GM19099 (cell line): ENCODE data around the gene CTDSPL.

Experiments
- POLR2A ChIP-seq: IDR thresholded peaks from 3 replicates; pipeline ENCODE4 v1.6.1; 2011; ENCODE audit warnings: low read depth; ENCODE audit not compliant: insufficient read length; ENCODE audit errors: extremely low read depth

The CTDSPL gene

GRCh38 chr3:37968199-37968598, 106.5 kb downstream of the CTDSPL start:
- no peak for TF ChIP-seq POLR2A

DNA sequence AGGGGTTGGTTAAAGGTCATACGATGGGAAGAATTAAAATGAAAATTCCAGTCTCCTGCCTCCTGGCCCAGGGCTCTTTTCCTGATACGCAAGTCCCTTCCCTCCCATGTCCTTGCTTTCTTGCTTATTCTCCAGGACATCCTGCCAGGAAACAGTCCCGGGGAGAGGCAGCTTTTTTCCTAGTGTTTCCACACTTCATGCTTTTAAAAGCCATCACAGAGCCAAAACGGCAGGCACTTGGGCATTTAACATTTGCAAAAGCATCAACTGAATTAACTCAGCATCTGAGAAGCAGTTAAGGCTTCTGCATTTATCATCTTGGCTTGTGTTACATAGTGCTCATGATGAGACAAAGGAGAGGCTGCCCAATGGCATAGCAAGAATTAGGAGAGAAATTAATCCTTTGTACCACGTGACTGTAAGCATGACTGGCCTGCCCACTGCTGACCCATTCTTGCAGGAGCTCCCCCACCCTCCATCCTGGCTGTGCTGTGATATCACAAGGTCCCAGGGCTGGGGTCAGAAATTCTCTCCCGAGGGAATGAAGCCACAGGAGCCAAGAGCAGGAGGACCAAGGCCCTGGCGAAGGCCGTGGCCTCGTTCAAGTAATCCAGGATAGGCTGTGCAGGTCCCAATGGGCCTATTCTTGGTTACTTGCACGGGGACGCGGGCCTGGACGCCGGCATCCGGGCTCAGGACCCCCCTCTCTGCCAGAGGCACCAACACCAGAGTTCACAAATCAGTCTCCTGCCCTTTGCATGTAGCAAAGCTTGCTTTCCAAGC, 107.3 kb downstream of the CTDSPL start:
- no peak for TF ChIP-seq POLR2A

DNA sequence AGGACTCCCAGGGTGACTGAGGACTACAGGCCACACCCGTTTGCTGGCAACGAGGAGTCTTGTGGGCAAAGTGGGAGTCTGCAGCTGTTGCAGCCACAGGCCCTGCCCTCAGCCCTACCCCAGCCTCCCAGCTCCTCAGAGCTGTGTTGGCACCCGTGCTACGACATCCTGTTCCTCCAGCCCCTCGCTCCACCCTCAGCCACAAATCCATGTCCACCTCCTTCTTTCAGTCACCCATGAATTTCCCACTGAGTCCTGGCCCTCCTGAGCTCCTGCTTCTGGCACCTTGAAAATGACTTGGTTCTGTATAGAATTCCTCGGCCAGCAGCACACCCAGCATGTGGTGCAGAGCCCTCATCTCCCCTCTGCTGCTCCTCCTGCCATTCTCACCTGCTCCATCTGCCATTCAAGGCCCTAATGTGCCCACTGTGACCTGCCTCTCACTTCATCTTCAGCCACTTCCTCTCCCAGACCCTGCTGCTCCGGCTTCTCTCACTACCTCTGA, 108.0 kb downstream of the CTDSPL start:
- no peak for TF ChIP-seq POLR2A

GRCh38 chr3:37970802-37971201, 109.1 kb downstream of the CTDSPL start:
- no peak for TF ChIP-seq POLR2A

DNA sequence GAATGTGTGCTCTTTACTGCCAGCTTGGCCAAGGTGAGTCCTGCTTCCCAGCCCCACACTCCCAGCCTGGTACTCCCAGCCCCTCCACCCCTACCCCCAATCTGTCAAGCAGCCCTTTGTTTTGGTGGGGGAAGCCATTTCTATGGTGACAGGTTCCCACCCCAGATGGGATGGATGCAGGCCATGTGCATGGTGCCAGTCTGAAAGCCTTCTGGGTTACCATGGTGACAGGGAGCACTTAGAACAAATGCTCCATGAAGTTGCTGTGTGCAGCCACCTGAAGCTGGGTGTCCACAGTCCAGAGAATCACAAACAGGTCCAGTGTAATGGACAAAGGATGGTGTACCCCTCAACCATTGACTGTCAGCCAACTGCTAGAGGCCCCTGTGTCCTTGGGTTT, 109.8 kb downstream of the CTDSPL start:
- no peak for TF ChIP-seq POLR2A

DNA sequence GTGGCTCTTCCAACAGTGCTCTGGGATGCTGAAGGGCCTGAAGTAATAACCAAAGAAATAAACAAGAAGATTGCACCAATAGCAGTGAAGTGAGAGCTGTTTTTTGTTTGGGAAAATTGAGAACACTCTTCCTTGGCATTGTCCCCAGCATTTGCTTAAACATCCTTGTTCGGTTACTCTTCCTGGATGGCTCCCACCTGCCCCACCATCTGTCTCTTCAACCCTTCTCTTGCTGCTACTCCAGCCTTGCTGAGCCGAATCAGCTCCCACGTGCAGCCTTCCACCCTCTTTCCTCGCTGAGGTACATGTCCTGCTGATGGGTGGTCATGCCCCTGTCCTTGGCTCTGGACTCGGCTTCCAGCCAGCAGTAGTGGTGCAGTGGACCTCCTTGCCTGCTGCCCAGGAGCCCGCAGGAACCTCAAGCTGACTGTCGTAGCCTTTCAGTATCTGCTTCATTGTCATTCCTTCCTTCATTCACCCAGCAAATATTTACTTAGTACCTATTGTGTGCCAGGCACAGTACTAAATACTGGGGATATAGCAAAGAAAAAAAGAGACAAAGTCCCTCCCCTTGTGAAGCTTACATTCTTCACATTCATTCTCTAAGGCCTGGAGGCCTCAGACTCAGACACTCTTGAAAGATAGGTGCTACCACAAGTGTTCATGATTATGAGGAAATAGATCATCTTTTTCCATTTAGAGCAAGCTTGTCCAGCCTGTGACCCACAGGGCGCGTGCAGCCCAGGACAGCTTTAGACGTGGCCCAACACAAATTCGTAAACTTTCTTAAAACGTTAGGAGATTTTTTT, 111.8 kb downstream of the CTDSPL start:
- TF ChIP-seq POLR2A: no peak

GRCh38 chr3:37974121-37975083, 112.7 kb downstream of the CTDSPL start:
- TF ChIP-seq POLR2A: no peak

- no peak for TF ChIP-seq POLR2A
Observed at GRCh38 chr3:37979541-37980461, 118.1 kb downstream of the CTDSPL start.

GRCh38 chr3:37980462-37981347, 119.0 kb downstream of the CTDSPL start:
- TF ChIP-seq POLR2A: no peak

GRCh38 chr3:37981348-37981664, 119.6 kb downstream of the CTDSPL start:
- TF ChIP-seq POLR2A: no peak

GRCh38 chr3:37982331-37982730, 120.7 kb downstream of the CTDSPL start:
- TF ChIP-seq POLR2A: no peak

DNA sequence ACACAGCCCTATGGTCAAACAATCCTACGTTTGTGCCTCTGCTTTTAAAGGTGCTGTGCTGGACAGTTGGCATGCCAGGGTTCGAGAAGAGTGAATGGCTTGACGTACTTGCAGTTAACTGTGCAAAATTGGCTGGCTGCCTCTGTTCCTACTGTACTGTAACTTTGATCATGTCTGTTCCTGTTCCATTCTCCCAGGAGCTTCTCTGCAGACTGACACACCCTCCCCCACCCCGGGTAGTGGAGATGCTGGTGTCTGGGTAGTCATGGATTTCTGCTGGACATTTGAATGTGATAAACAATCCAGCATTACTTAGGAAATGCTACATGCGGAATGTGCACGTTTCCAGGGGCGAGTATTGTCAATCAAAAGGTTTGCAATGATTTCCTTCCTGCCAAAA, 122.4 kb downstream of the CTDSPL start:
- no peak for TF ChIP-seq POLR2A

GRCh38 chr3:37984596-37984995, 122.9 kb downstream of the CTDSPL start:
- TF ChIP-seq POLR2A: no peak

DNA sequence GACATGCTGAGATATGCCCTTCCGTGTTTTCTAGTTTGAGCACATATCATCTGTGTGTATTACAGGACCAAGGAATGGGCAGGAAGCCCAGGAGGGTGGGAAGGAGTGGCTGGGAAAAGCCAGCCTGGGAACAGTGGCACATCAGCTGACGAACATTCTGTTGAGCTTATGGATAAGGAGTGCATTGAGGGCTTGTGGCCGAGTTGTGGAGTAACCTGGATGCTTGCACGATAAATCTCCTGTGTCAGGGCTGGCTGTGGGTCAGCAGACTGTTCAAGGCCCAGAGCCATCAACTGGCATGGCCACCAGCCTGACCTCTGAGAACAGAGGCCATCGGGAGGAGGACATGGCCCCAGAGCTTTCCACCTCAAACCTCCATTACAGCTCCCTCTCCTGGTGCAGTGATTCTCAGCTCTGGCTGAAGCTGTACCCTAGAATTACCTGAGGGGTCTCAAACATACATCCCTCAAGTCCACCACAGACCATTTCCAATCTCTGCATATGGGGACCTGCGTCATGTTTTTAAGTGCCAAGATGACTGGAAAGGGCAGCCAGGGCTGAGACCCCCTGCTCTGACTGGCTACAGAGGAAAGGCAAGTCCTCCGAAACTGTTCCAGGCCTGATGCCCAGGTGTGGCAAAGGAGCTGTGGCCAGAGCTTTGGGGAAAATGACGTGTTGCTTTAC, 124.1 kb downstream of the CTDSPL start:
- no peak for TF ChIP-seq POLR2A
